Pancreas (tissue), 10 donors: ENCODE measurements around the gene PTPRM. TPM values are rescaled to one million over a fixed set of nuclear protein-coding genes. Genes with fewer than 3 reads are reported as not detected.
A peak's percentile ranks its signal among the peaks of the same experiment; 100 is the strongest.

Experiments
- ATAC-seq, 4 donors: fragments of 200-7000 bp; cut with Tn5 transposase; one replicate each; pipeline versions ENCODE4 v1.8.0 to v1.9.1; 2020; ENCODE audit warnings: mild to moderate bottlenecking in 4 of 4, moderate library complexity in 4 of 4
- DNase-seq, 6 donors: peaks; one replicate each; pipeline ENCODE4 v3.0.0-alpha.2; 2020
- FAIRE-seq: peaks from 2 replicates; lab custom pipeline; 2012; peaks lifted over from hg19 to GRCh38; lab: Jason Lieb, UNC
- H3K27ac ChIP-seq, 4 donors: fragments of 200-600 bp; sonication (generic); 1 replicate in 3 of 4; 2 replicates in 1 of 4; pipeline versions ENCODE4 v1.5.0 to v1.8.0; 2020
- H3K27me3 ChIP-seq, 4 donors: fragments of 200-600 bp; one replicate each; pipeline ENCODE4 v1.8.0; 2021
- H3K36me3 ChIP-seq, 3 donors: fragments of 200-600 bp; sonication (generic) in 1 of 3; one replicate each; pipeline versions ENCODE4 v1.5.0 to v1.8.0; 2020 to 2021
- H3K4me1 ChIP-seq, 3 donors: fragments of 200-600 bp; one replicate each; pipeline ENCODE4 v1.8.0; 2021
- H3K4me3 ChIP-seq, 4 donors: fragments of 200-600 bp; sonication (generic) in 2 of 4; one replicate each; pipeline versions ENCODE4 v1.5.0 to v1.8.0; 2020 to 2021
- H3K9me3 ChIP-seq, 4 donors: fragments of 200-600 bp; one replicate each; pipeline ENCODE4 v1.8.0; 2021
- WGBS, 2 donors: extraction: QIAGEN DNeasy Blood & Tissue Kit; methylation state at CpG; one replicate each; pipeline ENCODE4 v1.1.7; 2013; 5-methylcytosine and 5-hydroxymethylcytosine counted together
- intact Hi-C, 3 donors: fragments of 100-400 bp; cut with DNase I; formaldehyde crosslinking; loops; one replicate each; pipeline versions ENCODE4 v1.11.1 to v1.14.2; 2022
- polyA plus RNA-seq, 2 donors: library from polyadenylated mRNA; stranded (reverse); fragments of 200-250 nt; gene quantifications; one replicate each; pipeline ENCODE4 v1.2.3, GENCODE V29; 2013
- total RNA-seq, 6 donors: library from RNA; stranded (reverse); fragmentation: NEBNext Ultra II Directional in 4 of 6; extraction: Animal tissue kit (Norgen Biotek cat#: 25700) in 4 of 6; gene quantifications; one replicate each; pipeline versions ENCODE4 v1.2.1 to v1.2.4, GENCODE V29; 2021 to 2023
- TF ChIP-seq, protein P1 (sequence below), 4 donors: fragments of 200-600 bp; sonication (generic) in 3 of 4; IDR thresholded peaks; one replicate each; pipeline versions ENCODE4 v1.5.0 to v1.8.0; 2021; ENCODE audit warnings: antibody characterized with exemption in 4 of 4
- donor health status: healthy with polysubstance abuse.
- donor health status: DM: no; HTN: no; CAD: no; lungs with moderate emphysema.
- donor health status: DM: no; HTN: no; CAD: no.
- donor health status: control.
- donor health status: control.
- donor health status: Bipolar disorder and iron deficiency.
- donor health status: DM: yes; HTN: yes; CAD: no.
- donor health status: DM: no; HTN: no; CAD: no.
- donor health status: DM: no; HTN: no; CAD: no.
- donor health status: DM: yes; HTN: yes; CAD: no.

PTPRM gene
- total and polyA plus RNA-seq, 8 donors = 14.5 to 50.7 (median 19.7) TPM

- intact Hi-C loops = no loop called here
- TF ChIP-seq, protein P1, sequence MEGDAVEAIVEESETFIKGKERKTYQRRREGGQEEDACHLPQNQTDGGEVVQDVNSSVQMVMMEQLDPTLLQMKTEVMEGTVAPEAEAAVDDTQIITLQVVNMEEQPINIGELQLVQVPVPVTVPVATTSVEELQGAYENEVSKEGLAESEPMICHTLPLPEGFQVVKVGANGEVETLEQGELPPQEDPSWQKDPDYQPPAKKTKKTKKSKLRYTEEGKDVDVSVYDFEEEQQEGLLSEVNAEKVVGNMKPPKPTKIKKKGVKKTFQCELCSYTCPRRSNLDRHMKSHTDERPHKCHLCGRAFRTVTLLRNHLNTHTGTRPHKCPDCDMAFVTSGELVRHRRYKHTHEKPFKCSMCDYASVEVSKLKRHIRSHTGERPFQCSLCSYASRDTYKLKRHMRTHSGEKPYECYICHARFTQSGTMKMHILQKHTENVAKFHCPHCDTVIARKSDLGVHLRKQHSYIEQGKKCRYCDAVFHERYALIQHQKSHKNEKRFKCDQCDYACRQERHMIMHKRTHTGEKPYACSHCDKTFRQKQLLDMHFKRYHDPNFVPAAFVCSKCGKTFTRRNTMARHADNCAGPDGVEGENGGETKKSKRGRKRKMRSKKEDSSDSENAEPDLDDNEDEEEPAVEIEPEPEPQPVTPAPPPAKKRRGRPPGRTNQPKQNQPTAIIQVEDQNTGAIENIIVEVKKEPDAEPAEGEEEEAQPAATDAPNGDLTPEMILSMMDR (IDR thresholded peaks at IDR 0.05) = no peak
- FAIRE-seq (no peak), DNase-seq (no peak), ATAC-seq (peak in 3 of 4 donors; percentile 48 to 52 (median 51))
- WGBS, 2 donors = 90 to 94% methylated on average over 6 of the region's 6 CpGs
- Histone ChIP-seq H3K4me1 (peaks cover 0 to 10% (median 0%) of the 10 kb centered on the region in 3 donors), H3K4me3 (no peak overlapping the region), H3K27me3 (no peaks in the 10 kb centered on the region), H3K9me3 (no peaks in the 10 kb centered on the region), H3K27ac (no peak overlapping the region), H3K36me3 (no peaks in the 10 kb centered on the region)
Measured at GRCh38 chr18:7950380-7951136, 383.4 kb downstream of the PTPRM start.

- TF ChIP-seq, protein P1 (IDR thresholded peaks at IDR 0.05) = no peak
- no peaks in the 10 kb centered on the region for H3K9me3 ChIP-seq
- ATAC-seq (no peak), DNase-seq (no peak), FAIRE-seq (no peak)
- peaks cover 0 to 3% (median 0%) of the 10 kb centered on the region in 3 donors for H3K4me1 ChIP-seq
- intact Hi-C loops = no loop called here
- H3K4me3 ChIP-seq = no peak overlapping the region
- H3K27ac ChIP-seq = no peak overlapping the region
- 96% methylated on average over 8 of the region's 8 CpGs for WGBS, 2 donors
- no peaks in the 10 kb centered on the region for H3K36me3 ChIP-seq
- no peaks in the 10 kb centered on the region for H3K27me3 ChIP-seq
Measured at GRCh38 chr18:7953095-7953958, 386.2 kb downstream of the PTPRM start.

DNA sequence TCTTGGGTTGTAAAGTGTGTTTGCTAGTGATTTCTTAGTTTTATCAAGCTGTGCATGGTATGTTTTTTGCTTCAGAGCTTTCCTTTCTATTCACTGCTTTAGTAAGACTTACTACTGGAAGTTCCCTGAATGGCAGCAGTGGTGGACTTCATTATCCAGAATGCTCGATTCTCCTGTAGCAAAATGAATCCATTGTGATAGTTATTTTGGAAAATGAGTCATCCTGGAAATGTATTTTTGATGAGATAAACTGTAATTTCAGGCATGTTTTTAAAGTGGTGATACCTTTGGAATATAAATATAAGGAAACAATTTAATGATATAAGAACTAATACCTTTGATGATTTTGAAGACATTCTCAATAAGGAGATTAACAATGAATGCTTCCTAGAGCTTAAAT, 387.1 kb downstream of the PTPRM start:
- TF ChIP-seq, protein P1 (IDR thresholded peaks at IDR 0.05) = no peak
- H3K36me3 ChIP-seq = no peaks in the 10 kb centered on the region
- intact Hi-C loops = no loop called here
- no peak overlapping the region for H3K27ac ChIP-seq
- no peak overlapping the region for H3K4me3 ChIP-seq
- FAIRE-seq (no peak), ATAC-seq (no peak), DNase-seq (no peak)
- H3K4me1 ChIP-seq = peaks cover 0 to 3% (median 0%) of the 10 kb centered on the region in 3 donors
- 55 to 78% methylated on average over 1 of the region's 1 CpG for WGBS, 2 donors
- H3K9me3 ChIP-seq = no peaks in the 10 kb centered on the region
- no peaks in the 10 kb centered on the region for H3K27me3 ChIP-seq

GRCh38 chr18:7955175-7955574, 388.1 kb downstream of the PTPRM start:
- H3K9me3 ChIP-seq = no peaks in the 10 kb centered on the region
- H3K27me3 ChIP-seq = no peaks in the 10 kb centered on the region
- DNase-seq = no peak
- ATAC-seq = no peak
- intact Hi-C loops = no loop called here
- no peaks in the 10 kb centered on the region for H3K36me3 ChIP-seq
- TF ChIP-seq, protein P1 (IDR thresholded peaks at IDR 0.05) = no peak
- WGBS, 2 donors = 95 to 97% methylated on average over 7 of the region's 7 CpGs
- peaks cover 0 to 2% (median 0%) of the 10 kb centered on the region in 3 donors for H3K4me1 ChIP-seq
- no peak overlapping the region for H3K4me3 ChIP-seq
- no peak overlapping the region for H3K27ac ChIP-seq
- FAIRE-seq = no peak
